Coronary artery (tissue), 2 donors: ENCODE data around the gene QRFP.

ENCODE experiments used
- DNase-seq: peaks from one replicate; pipeline ENCODE4 v3.0.0-alpha.2; 2017; ENCODE audit warnings: low spot score
- H3K27ac ChIP-seq, 2 donors: fragments of 200-600 bp; sonication (generic); one replicate each; pipeline ENCODE4 v1.5.1; 2016 to 2019
- H3K4me3 ChIP-seq: fragments of 200-600 bp; sonication (generic); 2 replicates; pipeline ENCODE4 v1.5.1; 2016; ENCODE audit warnings: mild to moderate bottlenecking, moderate library complexity
- CTCF ChIP-seq: fragments of 200-600 bp; sonication (generic); IDR thresholded peaks from one replicate; pipeline ENCODE4 v1.5.1; 2019; ENCODE audit warnings: antibody characterized with exemption

Gene QRFP

DNA sequence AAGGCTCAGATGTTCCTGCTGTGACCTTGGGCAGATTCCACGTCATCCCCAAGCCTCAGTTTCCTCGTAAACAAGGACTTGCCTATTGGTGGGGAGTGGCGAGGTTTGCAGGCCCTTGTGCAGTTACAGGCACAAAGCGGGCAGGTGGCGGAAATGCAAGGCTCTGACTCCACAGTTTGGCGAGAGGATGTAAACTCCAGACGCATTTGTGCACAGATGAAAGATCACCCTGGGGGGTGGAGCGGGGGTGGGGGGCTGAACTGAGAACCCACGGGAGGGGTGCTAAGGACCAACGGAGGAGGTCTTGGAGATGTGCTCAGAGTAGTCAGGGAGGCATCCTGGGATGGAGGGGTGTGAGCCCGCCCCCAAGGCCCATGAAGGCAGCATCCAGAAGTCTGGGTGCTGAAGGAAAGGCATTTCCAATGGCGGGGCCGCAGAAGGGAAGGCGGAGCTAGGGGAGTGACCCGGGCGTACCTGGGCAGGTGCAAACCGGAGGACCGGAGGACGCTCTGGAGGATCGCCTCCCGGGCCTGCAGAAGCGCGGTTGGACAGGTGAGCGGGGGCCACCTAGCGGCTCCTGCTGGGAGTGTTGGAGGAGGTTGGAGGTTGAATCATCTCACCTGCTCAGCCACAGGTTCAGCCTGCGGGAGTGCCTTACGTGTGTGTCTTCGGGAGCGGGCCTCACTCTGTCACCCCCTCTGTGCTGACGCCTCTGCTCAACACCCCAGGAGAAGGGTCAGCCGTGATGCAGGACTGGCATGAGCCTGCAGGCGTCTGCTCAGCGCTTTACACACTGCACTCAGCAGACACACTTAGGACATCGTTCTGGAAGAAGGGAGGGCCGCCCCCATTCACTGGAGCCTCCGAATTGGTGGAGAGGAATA, 44.3 kb upstream of the QRFP start:
- DNase-seq: no peak
- peak; percentile 87 for TF ChIP-seq CTCF
- no peak overlapping the region for H3K4me3 ChIP-seq
- no peak overlapping the region for H3K27ac ChIP-seq

GRCh38 chr9:130940027-130940549, 43.5 kb upstream of the QRFP start:
- Histone ChIP-seq H3K27ac (no peak overlapping the region), H3K4me3 (peak overlapping the region; percentile 70)
- DNase-seq: no peak
- no peak for TF ChIP-seq CTCF

DNA sequence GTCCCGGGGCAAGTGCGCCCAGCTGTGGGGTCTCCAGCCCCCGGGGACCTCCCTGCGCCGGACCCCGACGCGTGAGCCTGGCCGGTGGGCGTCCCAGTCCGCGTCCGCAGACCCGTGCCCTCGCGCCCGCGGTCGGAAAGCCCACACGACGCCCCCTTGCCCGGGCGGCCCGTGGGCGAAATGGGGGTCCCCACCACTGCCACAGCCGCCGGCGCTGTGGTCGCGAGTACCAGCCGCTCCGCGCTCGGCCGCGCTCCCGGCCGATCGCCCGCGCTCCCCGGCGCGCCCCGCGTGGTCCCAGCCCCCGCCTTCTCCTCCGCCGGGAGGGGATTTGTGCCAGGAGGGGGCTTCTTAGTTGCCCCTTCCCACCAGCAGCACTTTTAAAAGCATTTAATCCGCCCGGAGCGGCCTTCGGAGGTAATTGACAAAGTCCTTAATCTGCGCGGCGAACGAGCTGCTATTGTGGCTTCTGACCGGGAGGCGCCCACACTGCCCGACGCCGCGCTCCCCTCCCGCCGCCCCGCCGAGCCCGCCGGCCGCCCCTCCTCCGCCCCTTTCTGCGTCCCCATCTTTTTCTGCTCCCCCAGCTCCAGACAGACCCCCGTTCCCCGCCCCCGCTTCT, 42.9 kb upstream of the QRFP start:
- H3K4me3 ChIP-seq: peak overlapping the region; percentile 70
- TF ChIP-seq CTCF: no peak
- no peak for DNase-seq
- H3K27ac ChIP-seq: no peak overlapping the region

DNA sequence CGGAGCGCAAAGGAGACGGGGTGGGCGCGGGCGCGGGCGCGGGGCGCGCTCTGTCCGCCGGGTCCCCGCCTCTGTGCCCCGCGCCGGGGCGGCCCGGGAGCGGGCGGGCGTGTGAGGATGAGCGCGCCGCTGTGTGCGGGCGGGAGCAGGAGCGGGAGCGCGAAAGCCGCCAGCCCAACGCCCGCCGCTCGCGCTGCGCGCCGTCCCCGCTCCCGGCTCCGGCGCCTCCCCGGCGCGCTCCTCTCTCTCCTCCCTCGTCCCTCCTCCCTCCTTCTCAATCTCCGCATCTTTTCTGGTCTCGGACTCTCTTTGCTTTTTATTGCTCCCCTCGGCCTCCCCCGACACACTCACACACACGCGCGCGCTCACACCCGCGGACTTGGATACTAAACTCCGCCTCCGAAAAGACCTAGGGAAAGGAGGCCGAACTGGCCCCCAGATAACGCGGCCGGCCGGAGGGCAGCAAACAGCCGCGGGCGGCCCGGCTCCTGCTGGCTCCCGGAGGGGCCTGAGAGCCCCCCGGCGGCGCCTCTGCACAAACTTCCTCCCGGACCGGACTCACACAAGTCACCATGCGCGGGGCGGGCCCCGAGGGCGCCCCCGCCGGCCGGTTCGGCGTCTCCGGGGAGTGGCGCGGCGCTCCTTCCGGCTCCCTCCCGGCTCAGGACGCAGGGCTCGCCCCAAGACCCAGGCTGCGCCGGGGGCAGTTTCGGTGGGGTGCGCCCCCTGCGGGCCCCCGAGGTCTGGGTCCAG, 42.2 kb upstream of the QRFP start, which contains the start of gene FIBCD1:
Gene FIBCD1 (minus strand): TSS at position 596 of the 753 bp plus-strand sequence. CDS start 640 bp downstream, outside the sequence.
- peak within 1 kb of the TSS; percentile 70 for H3K4me3 ChIP-seq
- TF ChIP-seq CTCF: no peak
- DNase-seq: no peak
- no peak within 1 kb of the TSS for H3K27ac ChIP-seq

- peak overlapping the region; percentile 70 for H3K4me3 ChIP-seq
- H3K27ac ChIP-seq: no peak overlapping the region
- DNase-seq: no peak
- TF ChIP-seq CTCF: no peak
Measured at GRCh38 chr9:130938184-130938651, 41.6 kb upstream of the QRFP start.

GRCh38 chr9:130937146-130938076, 40.8 kb upstream of the QRFP start:
- TF ChIP-seq CTCF: no peak
- no peak overlapping the region for H3K27ac ChIP-seq
- no peak for DNase-seq
- peak overlapping the region; percentile 70 for H3K4me3 ChIP-seq
